ENCODE data around the gene NME7. TPM values are rescaled to one million over a fixed set of nuclear protein-coding genes. Genes with fewer than 3 reads are reported as not detected.
A peak's percentile ranks its signal among the peaks of the same experiment; 100 is the strongest.

NME7 gene
- total RNA-seq, 1 donor from 2014 or later, result 14.5 TPM

- no peak overlapping the region for H3K27ac Mint-ChIP-seq
- peaks cover 2% of the 10 kb centered on the region for H3K4me1 Mint-ChIP-seq
- H3K9me3 Mint-ChIP-seq, result no peaks in the 10 kb centered on the region
- no peak for TF ChIP-seq CTCF (IDR thresholded peaks at IDR 0.05)
- no peaks in the 10 kb centered on the region for H3K27me3 Mint-ChIP-seq
- POLR2A ChIA-PET, result no interaction called here
- intact Hi-C loops (cut with micrococcal nuclease), result no loop called here
- no peak overlapping the region for H3K4me3 Mint-ChIP-seq
- CTCF ChIA-PET, result no interaction called here
- no peaks in the 10 kb centered on the region for H3K36me3 Mint-ChIP-seq (ENCODE audit: low read depth)
- no peak for DNase-seq
- ATAC-seq (ENCODE audit: low read depth), result no peak
These were observed 243.1 kb downstream of the NME7 start for GRCh38 chr1:169124459-169124858.

- no peak overlapping the region for H3K27ac Mint-ChIP-seq
- CTCF ChIA-PET, result no interaction called here
- POLR2A ChIA-PET, result no interaction called here
- H3K27me3 Mint-ChIP-seq, result no peaks in the 10 kb centered on the region
- peaks cover 2% of the 10 kb centered on the region for H3K4me1 Mint-ChIP-seq
- H3K36me3 Mint-ChIP-seq (ENCODE audit: low read depth), result no peaks in the 10 kb centered on the region
- TF ChIP-seq CTCF (IDR thresholded peaks at IDR 0.05), result no peak
- ATAC-seq (ENCODE audit: low read depth), result peak; percentile 70
- no peak for DNase-seq
- no peak overlapping the region for H3K4me3 Mint-ChIP-seq
- H3K9me3 Mint-ChIP-seq, result no peaks in the 10 kb centered on the region
- intact Hi-C loops (cut with micrococcal nuclease), result no loop called here
These were observed 244.6 kb downstream of the NME7 start for GRCh38 chr1:169122976-169123375.

- POLR2A ChIA-PET, result no interaction called here
- DNase-seq (no peak), ATAC-seq (ENCODE audit: low read depth) (no peak)
- Mint-ChIP-seq H3K9me3 (no peaks in the 10 kb centered on the region), H3K4me1 (peaks cover 6% of the 10 kb centered on the region), H3K27me3 (peaks cover 2% of the 10 kb centered on the region), H3K4me3 (no peak overlapping the region), H3K27ac (no peak overlapping the region), H3K36me3 (ENCODE audit: low read depth) (no peaks in the 10 kb centered on the region)
- intact Hi-C loops (cut with micrococcal nuclease), result no loop called here
- no peak for TF ChIP-seq CTCF (IDR thresholded peaks at IDR 0.05)
- CTCF ChIA-PET, result no interaction called here
These were observed 246.3 kb downstream of the NME7 start for GRCh38 chr1:169121146-169121923.

- H3K4me1 Mint-ChIP-seq, result peaks cover 9% of the 10 kb centered on the region
- POLR2A ChIA-PET, result no interaction called here
- intact Hi-C loops (cut with micrococcal nuclease), result no loop called here
- CTCF ChIA-PET, result no interaction called here
- no peak for TF ChIP-seq CTCF (IDR thresholded peaks at IDR 0.05)
- H3K27me3 Mint-ChIP-seq, result peaks cover 2% of the 10 kb centered on the region
- H3K4me3 Mint-ChIP-seq, result no peak overlapping the region
- no peaks in the 10 kb centered on the region for H3K36me3 Mint-ChIP-seq (ENCODE audit: low read depth)
- H3K9me3 Mint-ChIP-seq, result no peaks in the 10 kb centered on the region
- no peak for DNase-seq
- no peak for ATAC-seq (ENCODE audit: low read depth)
- no peak overlapping the region for H3K27ac Mint-ChIP-seq
These were observed 247.5 kb downstream of the NME7 start for GRCh38 chr1:169120066-169120465.

GRCh38 chr1:169119405-169119804 lies 248.2 kb downstream of the NME7 start:
- Mint-ChIP-seq H3K4me1 (peaks cover 9% of the 10 kb centered on the region), H3K9me3 (no peaks in the 10 kb centered on the region), H3K4me3 (no peak overlapping the region), H3K27ac (no peak overlapping the region), H3K36me3 (ENCODE audit: low read depth) (no peaks in the 10 kb centered on the region), H3K27me3 (peaks cover 2% of the 10 kb centered on the region)
- ChIA-PET CTCF (no interaction called here), POLR2A (no interaction called here)
- intact Hi-C loops (cut with micrococcal nuclease), result no loop called here
- DNase-seq (no peak), ATAC-seq (ENCODE audit: low read depth) (no peak)
- no peak for TF ChIP-seq CTCF (IDR thresholded peaks at IDR 0.05)

All from activated B cell treated with CpG ODN at 0.5 μM for 24 hours (primary cell).